ENCODE measurements around the gene LGALS7. TPM values are rescaled to one million over a fixed set of nuclear protein-coding genes. Genes with fewer than 3 reads are reported as not detected.

LGALS7 gene
- polyA plus RNA-seq, 1 of the 3 experiments (the other 2 are of a cell fraction) = not detected

DNA sequence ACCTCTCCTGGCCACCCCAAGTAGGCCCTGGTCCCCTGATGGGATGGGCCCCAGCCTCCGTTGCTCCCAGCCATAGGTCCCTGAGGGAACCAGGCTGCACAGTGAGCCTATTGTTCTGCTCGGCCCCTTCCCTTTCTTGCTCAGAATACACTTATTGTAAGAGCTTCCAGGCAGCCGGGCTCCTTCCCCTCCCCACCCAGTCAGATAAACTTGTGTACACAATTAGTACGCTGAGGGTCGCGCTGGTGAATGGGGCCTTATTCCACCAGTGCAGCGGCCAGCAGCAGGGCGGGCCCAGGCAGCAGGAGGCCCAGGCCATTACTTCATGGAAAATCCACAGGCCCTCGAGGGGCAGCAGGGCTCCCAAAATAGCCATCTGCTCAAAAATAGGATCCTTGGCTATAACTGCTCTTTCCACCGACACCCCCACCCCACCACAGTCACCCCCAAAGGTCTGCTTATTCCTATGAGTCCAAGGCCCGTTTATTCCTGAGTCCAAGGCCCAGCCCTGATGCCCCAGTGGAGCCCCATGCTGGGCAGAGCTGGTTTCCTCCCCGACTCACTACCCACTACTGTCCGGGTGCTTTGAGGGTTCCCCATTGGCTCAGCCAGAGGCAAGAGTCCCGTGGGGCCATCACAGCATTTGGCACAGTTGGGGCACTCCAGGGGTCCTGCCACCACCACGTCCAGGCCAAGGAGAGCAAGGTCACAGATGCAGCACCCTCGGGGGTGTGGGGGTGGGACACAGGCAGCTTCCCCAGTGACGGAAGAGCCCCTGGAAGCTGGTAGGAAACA, 51.1 kb downstream of the LGALS7 start:
- TF ChIP-seq, protein P1, sequence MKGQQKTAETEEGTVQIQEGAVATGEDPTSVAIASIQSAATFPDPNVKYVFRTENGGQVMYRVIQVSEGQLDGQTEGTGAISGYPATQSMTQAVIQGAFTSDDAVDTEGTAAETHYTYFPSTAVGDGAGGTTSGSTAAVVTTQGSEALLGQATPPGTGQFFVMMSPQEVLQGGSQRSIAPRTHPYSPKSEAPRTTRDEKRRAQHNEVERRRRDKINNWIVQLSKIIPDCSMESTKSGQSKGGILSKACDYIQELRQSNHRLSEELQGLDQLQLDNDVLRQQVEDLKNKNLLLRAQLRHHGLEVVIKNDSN (IDR thresholded peaks at IDR 0.05; ENCODE audit: borderline replicate concordance, low read depth) = no peak
- TF ChIP-seq NFIC (IDR thresholded peaks at IDR 0.05; ENCODE audit: borderline replicate concordance) = no peak
- TF ChIP-seq, protein P2, sequence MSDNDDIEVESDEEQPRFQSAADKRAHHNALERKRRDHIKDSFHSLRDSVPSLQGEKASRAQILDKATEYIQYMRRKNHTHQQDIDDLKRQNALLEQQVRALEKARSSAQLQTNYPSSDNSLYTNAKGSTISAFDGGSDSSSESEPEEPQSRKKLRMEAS (IDR thresholded peaks at IDR 0.05; ENCODE audit: low read depth) = no peak
- no peak for TF ChIP-seq SMC3 (IDR thresholded peaks at IDR 0.05; ENCODE audit: low read depth, low read length)
- no peak for TF ChIP-seq YY1 (IDR thresholded peaks at IDR 0.05; ENCODE audit: low read depth)
- TF ChIP-seq RCOR1 (IDR thresholded peaks at IDR 0.05; ENCODE audit: low read length) = no peak
- no peak for TF ChIP-seq RFX5 (IDR thresholded peaks at IDR 0.05; ENCODE audit: low read length)
- no peak for TF ChIP-seq POLR2AphosphoS5 (IDR thresholded peaks at IDR 0.05; ENCODE audit: low read depth, low read length)
- TF ChIP-seq FOXM1 (IDR thresholded peaks at IDR 0.05; ENCODE audit: low read depth) = no peak
- TF ChIP-seq SIN3A (IDR thresholded peaks at IDR 0.05; ENCODE audit: borderline replicate concordance, low read depth, low read length) = no peak
- no peak for TF ChIP-seq EP300 (IDR thresholded peaks at IDR 0.05; ENCODE audit: borderline replicate concordance in 1 of 2, low read depth in 1 of 2, low read length in 1 of 2)
- TF ChIP-seq, protein P3, sequence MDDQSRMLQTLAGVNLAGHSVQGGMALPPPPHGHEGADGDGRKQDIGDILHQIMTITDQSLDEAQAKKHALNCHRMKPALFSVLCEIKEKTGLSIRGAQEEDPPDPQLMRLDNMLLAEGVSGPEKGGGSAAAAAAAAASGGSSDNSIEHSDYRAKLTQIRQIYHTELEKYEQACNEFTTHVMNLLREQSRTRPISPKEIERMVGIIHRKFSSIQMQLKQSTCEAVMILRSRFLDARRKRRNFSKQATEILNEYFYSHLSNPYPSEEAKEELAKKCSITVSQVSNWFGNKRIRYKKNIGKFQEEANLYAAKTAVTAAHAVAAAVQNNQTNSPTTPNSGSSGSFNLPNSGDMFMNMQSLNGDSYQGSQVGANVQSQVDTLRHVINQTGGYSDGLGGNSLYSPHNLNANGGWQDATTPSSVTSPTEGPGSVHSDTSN (IDR thresholded peaks at IDR 0.05) = no peak
- no peak for TF ChIP-seq ELF1 (IDR thresholded peaks at IDR 0.05)
- no peak for TF ChIP-seq NRF1 (IDR thresholded peaks at IDR 0.05; ENCODE audit: low read depth, low read length)
- TF ChIP-seq, protein P4, sequence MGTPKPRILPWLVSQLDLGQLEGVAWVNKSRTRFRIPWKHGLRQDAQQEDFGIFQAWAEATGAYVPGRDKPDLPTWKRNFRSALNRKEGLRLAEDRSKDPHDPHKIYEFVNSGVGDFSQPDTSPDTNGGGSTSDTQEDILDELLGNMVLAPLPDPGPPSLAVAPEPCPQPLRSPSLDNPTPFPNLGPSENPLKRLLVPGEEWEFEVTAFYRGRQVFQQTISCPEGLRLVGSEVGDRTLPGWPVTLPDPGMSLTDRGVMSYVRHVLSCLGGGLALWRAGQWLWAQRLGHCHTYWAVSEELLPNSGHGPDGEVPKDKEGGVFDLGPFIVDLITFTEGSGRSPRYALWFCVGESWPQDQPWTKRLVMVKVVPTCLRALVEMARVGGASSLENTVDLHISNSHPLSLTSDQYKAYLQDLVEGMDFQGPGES (IDR thresholded peaks at IDR 0.05; ENCODE audit: low read depth, low read length) = no peak
- TF ChIP-seq EZH2phosphoT487 (IDR thresholded peaks at IDR 0.05; ENCODE audit: borderline replicate concordance, low read depth) = no peak
- TF ChIP-seq GATA2 (CRISPR knock-in tag; IDR thresholded peaks at IDR 0.05) = no peak
- TF ChIP-seq GABPA (IDR thresholded peaks at IDR 0.05; ENCODE audit: low read depth) = no peak
- TF ChIP-seq MXI1 (IDR thresholded peaks at IDR 0.05; ENCODE audit: low read depth, low read length) = no peak
- CTCF ChIA-PET = interaction anchor here (0.5 to 1.8 kb wide), 4 partner anchors 88 to 245 kb away, joined by 3 to 6 read pairs (median 5); partner anchors contain the start of genes MRPS12 and SARS2
- POLR2A ChIA-PET = no interaction called here
- no peaks in the 10 kb centered on the region for H3K9me2 ChIP-seq
- H4K20me1 ChIP-seq (ENCODE audit: insufficient read depth) = no peaks in the 10 kb centered on the region
- H3K27ac ChIP-seq (ENCODE audit: low read depth in 2 of 2, low read length in 1 of 2) = no peak overlapping the region
- no peak overlapping the region for H3K9ac ChIP-seq
- H3K36me3 ChIP-seq (replicated peaks in 1 of 2; ENCODE audit: control insufficient read depth in 1 of 2, insufficient read depth in 2 of 2, low read length in 1 of 2) = peaks cover 62 to 84% of the 10 kb centered on the region in 2 experiments
- 89% methylated on average over 14 of the region's 17 CpGs for WGBS (ENCODE audit: low lambda C conversion rate)
- peaks cover 0 to 15% of the 10 kb centered on the region in 2 experiments; a peak in 1 of 4 replicates for H3K4me1 ChIP-seq (ENCODE audit: control insufficient read depth in 1 of 2, insufficient read depth in 2 of 2, low read depth in 1 of 2, low read length in 1 of 2)
- no peak overlapping the region for H2AFZ ChIP-seq (ENCODE audit: low read depth)
- H3K9me3 ChIP-seq = no peaks in the 10 kb centered on the region
- DNase-seq = no peak
- no peak overlapping the region for H3K4me2 ChIP-seq
- H3K27me3 ChIP-seq (ENCODE audit: insufficient read depth) = no peaks in the 10 kb centered on the region
- no peak overlapping the region for H3K4me3 ChIP-seq (ENCODE audit: low read depth in 2 of 2, low read length in 1 of 2)
- peaks cover 32% of the 10 kb centered on the region for H3K79me2 ChIP-seq (ENCODE audit: insufficient read depth)
- H3F3A ChIP-seq (replicated peaks; ENCODE audit: insufficient read depth) = peaks cover 17% of the 10 kb centered on the region

All from SK-N-SH (cell line).